Kidney epithelial cell (primary cell): Measurements from ENCODE around the gene OR13A1. TPM values are rescaled to one million over a fixed set of nuclear protein-coding genes. Genes with fewer than 3 reads are reported as not detected.
"Not testable (repeated sequence)": the region's sequence is repeated elsewhere in the genome, so short reads cannot be mapped to it uniquely, and the experiment has no call there.

Experiments used
- DNase-seq: peaks from one replicate; pipeline ENCODE4 v3.0.0-alpha.2; 2010; ENCODE audit warnings: low read depth
- H3K27me3 ChIP-seq: 2 replicates; pipeline ENCODE4 v1.6.0; 2011; ENCODE audit warnings: low read length; ENCODE audit not compliant: control insufficient read depth, insufficient read depth
- H3K36me3 ChIP-seq: 2 replicates; pipeline ENCODE4 v1.5.1; 2011; ENCODE audit warnings: low read length; ENCODE audit not compliant: control insufficient read depth, insufficient read depth
- H3K4me3 ChIP-seq: 2 replicates; pipeline ENCODE4 v1.5.1; 2011; ENCODE audit warnings: low read depth, mild to moderate bottlenecking, control low read depth, low read length
- CTCF ChIP-seq: IDR thresholded peaks from 2 replicates; pipeline ENCODE4 v1.5.1; 2011; ENCODE audit warnings: mild to moderate bottlenecking, moderate library complexity, low read length, control low read depth, inconsistent platforms; ENCODE audit not compliant: insufficient read depth, poor library complexity, severe bottlenecking
- total RNA-seq: library from RNA; depleted of rRNA; stranded (reverse); fragments of >200 nt; gene quantifications from 2 replicates; pipeline ENCODE4 v1.2.3, GENCODE V29; 2015

The OR13A1 gene
- total RNA-seq, 1 donor from 2014 or later = not detected

DNA sequence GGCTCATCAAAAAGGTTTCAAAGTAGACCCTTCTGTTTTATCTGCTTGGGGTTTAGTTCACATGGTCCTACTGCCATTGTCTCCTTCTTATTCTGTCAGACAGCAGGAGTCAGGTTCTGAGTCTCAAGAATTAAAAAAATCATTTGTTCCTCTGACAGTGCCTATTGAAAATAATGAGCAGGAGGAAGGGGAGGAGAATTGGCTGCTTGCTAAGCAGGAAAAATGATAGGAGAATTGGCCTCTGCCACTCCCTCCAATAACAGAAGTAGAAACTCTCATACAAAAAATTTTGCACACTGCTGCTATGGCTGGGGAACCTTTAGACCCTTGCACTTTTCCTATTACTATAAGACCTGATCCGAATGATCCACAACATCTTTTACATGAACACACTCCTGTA is 35.7 kb downstream of the OR13A1 start:
- DNase-seq = no peak
- TF ChIP-seq CTCF = no peak
- H3K36me3 ChIP-seq = no peaks in the 10 kb centered on the region
- H3K4me3 ChIP-seq = no peak overlapping the region
- no peaks in the 10 kb centered on the region for H3K27me3 ChIP-seq

GRCh38 chr10:45278860-45279498 is 36.4 kb downstream of the OR13A1 start:
- H3K4me3 ChIP-seq = no peak overlapping the region
- no peak for TF ChIP-seq CTCF
- H3K36me3 ChIP-seq = no peaks in the 10 kb centered on the region
- no peak for DNase-seq
- no peaks in the 10 kb centered on the region for H3K27me3 ChIP-seq

DNA sequence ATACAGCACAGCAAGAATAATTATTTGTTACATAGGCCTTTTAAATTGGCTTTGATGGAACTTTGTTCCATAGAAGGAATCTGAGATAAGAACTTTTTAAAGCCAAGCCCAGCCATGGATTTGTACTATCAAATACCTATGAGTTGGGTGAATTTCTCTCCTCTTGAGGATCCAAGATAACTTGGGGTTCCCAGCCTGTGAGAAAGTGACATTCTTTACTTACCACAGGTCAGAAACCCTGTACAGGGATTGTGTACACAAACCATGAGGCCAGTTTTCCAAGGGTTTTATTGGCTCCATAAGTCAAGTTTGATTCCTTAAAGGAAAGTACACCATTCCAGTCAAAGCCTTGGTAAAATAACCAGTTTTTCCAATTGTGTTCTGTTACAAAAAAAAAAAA is 39.3 kb downstream of the OR13A1 start:
- not testable (repeated sequence) for DNase-seq, H3K27me3 ChIP-seq, H3K36me3 ChIP-seq, H3K4me3 ChIP-seq

DNA sequence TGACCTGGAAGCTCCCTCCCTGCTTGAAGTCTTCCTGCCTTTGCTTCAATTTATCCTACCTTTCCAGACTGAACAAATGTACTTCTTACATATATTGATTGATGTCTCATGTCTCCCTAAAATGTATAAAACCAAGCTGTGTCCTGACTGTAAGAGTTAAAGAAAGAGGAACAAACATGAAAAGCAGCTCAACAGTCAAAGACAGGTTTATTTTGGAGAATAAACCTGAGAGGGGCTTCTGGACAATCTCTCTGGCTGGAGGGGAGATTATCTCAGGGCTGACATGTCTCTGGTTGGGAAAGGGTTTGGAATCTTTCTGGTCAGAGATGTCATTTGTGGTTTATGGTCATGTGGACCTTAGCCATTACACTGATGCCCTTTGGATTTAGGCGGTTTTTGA is 41.0 kb downstream of the OR13A1 start:
- no peak for DNase-seq
- TF ChIP-seq CTCF = no peak
- Histone ChIP-seq H3K27me3 (no peaks in the 10 kb centered on the region), H3K4me3 (no peak overlapping the region), H3K36me3 (no peaks in the 10 kb centered on the region)

DNA sequence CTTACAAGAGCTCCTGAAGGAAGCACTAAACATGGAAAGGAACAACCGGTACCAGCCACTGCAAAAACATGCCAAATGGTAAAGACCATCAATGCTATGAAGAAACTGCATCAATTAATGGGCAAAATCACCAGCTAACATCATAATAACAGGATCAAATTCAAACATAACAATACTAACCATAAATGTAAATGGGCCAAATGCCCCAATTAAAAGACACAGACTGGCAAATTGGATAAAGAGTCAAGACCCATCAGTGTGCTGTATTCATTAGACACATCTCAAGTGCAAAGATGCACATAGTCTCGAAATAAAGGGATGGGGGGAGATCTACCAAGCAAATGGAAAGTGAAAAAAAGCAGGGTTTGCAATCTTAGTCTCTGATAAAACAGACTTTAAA is 47.6 kb downstream of the OR13A1 start:
- not testable (repeated sequence) for DNase-seq, H3K36me3 ChIP-seq

DNA sequence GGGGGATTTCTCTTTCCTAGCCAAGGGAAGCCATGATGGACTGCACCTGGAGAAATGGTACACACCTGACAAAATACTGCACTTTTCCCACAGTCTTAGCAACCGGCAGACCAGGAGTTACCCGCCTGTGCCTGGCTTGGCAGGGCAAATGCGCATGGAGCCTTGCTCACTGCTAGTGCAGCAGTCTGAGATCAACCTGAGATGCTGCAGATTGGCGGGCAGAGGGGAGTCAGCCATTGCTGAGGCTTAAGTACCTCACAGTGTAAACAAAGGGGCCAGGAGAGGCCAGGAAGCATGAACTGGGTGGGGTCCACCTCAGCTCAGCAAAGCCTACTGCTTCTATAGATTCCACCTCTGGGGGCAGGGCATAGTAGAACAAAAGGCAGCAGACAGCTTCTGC is 49.4 kb downstream of the OR13A1 start:
- Histone ChIP-seq H3K36me3 (no peaks in the 10 kb centered on the region), H3K27me3 (no peaks in the 10 kb centered on the region), H3K4me3 (no peak overlapping the region)
- no peak for DNase-seq
- no peak for TF ChIP-seq CTCF

More for the DNA sequence above, 47.6 kb downstream of the OR13A1 start:
- H3K4me3 ChIP-seq, H3K27me3 ChIP-seq: not testable (repeated sequence)

DNA sequence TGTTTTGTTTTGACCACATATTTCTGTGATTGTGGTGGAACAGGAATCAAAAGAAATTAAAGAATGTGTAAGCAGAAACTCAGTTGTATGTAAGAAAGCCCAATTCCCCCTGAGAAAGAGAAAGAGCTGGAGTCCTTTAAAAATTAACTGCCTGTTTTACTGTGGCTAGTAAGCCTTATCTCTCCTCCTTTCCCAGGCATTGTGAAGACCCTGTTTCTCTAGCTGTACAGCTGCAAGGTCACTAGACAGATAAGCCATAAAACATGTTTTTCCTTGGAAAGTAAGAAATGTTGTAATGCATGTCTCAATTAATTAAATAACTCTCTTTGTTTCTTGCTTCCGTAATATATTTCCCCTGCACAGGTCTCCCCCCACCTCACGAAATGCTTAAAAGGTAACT is 53.5 kb downstream of the OR13A1 start:
- TF ChIP-seq CTCF = no peak
- H3K4me3 ChIP-seq = no peak overlapping the region
- no peaks in the 10 kb centered on the region for H3K36me3 ChIP-seq
- DNase-seq = no peak
- no peaks in the 10 kb centered on the region for H3K27me3 ChIP-seq
